HepG2 (cell line): ENCODE data around the gene ZNF213. TPM values are rescaled to one million over a fixed set of nuclear protein-coding genes. Genes with fewer than 3 reads are reported as not detected.

Experiments used
- ATF4 ChIP-seq, 2 experiments: fragments of 450-650 bp in 1 of 2; sonication (generic) in 1 of 2; formaldehyde crosslinking; IDR thresholded peaks; 2 replicates each; pipeline versions ENCODE4 v1.5.0 to v1.8.0; 2020 to 2022; ENCODE audit warnings: mild to moderate bottlenecking in 1 of 2, missing genetic modification reagents in 1 of 2
- CHD4 ChIP-seq: fragments of 200-600 bp; sonication (generic); IDR thresholded peaks from 2 replicates; pipeline ENCODE4 v1.7.0; 2017; ENCODE audit warnings: mild to moderate bottlenecking, low read length, borderline replicate concordance
- FOSL1 ChIP-seq: sonication (generic); formaldehyde crosslinking; IDR thresholded peaks from 2 replicates; pipeline ENCODE4 v1.9.0; 2021; ENCODE audit warnings: missing genetic modification reagents, borderline replicate concordance
- FOXO4 ChIP-seq: sonication (generic); formaldehyde crosslinking; conservative IDR thresholded peaks from 2 replicates; pipeline ENCODE4 v1.8.1; 2023; ENCODE audit warnings: missing genetic modification reagents
- MAFG ChIP-seq: sonication (generic); formaldehyde crosslinking; IDR thresholded peaks from 2 replicates; pipeline ENCODE4 v1.5.1; 2020; ENCODE audit warnings: mild to moderate bottlenecking, missing genetic modification reagents
- MTERF4 ChIP-seq: sonication (generic); formaldehyde crosslinking; IDR thresholded peaks from 2 replicates; pipeline ENCODE4 v1.8.0; 2023; ENCODE audit warnings: mild to moderate bottlenecking, missing genetic modification reagents
- MXI1 ChIP-seq: IDR thresholded peaks from 3 replicates; pipeline ENCODE4 v1.6.1; 2012; ENCODE audit warnings: low read depth, low read length, inconsistent platforms, borderline replicate concordance
- NR1H2 ChIP-seq: sonication (generic); formaldehyde crosslinking; IDR thresholded peaks from 2 replicates; pipeline ENCODE4 v1.8.1; 2022; ENCODE audit warnings: low read depth, missing genetic modification reagents, borderline replicate concordance
- RXRA ChIP-seq: sonication (generic); formaldehyde crosslinking; IDR thresholded peaks from 2 replicates; pipeline ENCODE4 v1.5.1; 2020; ENCODE audit warnings: missing genetic modification reagents
- SP5 ChIP-seq: IDR thresholded peaks from 2 replicates; pipeline ENCODE4 v1.6.1; 2016; ENCODE audit warnings: low read depth, borderline replicate concordance
- TBX3 ChIP-seq: fragments of 450-650 bp; IDR thresholded peaks from 2 replicates; pipeline ENCODE4 v1.6.1; 2017; ENCODE audit warnings: antibody characterized with exemption, mild to moderate bottlenecking, inconsistent platforms, borderline replicate concordance
- ZC3H4 ChIP-seq: sonication (generic); formaldehyde crosslinking; IDR thresholded peaks from 2 replicates; pipeline ENCODE4 v1.4.0; 2020; ENCODE audit warnings: missing genetic modification reagents, borderline replicate concordance
- ZMYM4 ChIP-seq: sonication (generic); formaldehyde crosslinking; IDR thresholded peaks from 2 replicates; pipeline ENCODE4 v1.8.1; 2023; ENCODE audit warnings: mild to moderate bottlenecking, missing genetic modification reagents
- ZNF17 ChIP-seq: sonication (generic); formaldehyde crosslinking; IDR thresholded peaks from 2 replicates; pipeline ENCODE4 v1.5.0; 2020; ENCODE audit warnings: mild to moderate bottlenecking, missing genetic modification reagents
- ZNF432 ChIP-seq: sonication (generic); formaldehyde crosslinking; IDR thresholded peaks from 2 replicates; pipeline ENCODE4 v1.5.0; 2020; ENCODE audit warnings: missing genetic modification reagents, mild to moderate bottlenecking, borderline replicate concordance
- ZNF501 ChIP-seq: sonication (generic); formaldehyde crosslinking; IDR thresholded peaks from 2 replicates; pipeline ENCODE4 v1.5.1; 2020; ENCODE audit warnings: mild to moderate bottlenecking, moderate library complexity, missing genetic modification reagents
- ZNF577 ChIP-seq: sonication (generic); formaldehyde crosslinking; IDR thresholded peaks from 2 replicates; pipeline ENCODE4 v1.4.0; 2020; ENCODE audit warnings: mild to moderate bottlenecking, low read depth, missing genetic modification reagents, borderline replicate concordance
- ZNF737 ChIP-seq: sonication (generic); formaldehyde crosslinking; IDR thresholded peaks from 2 replicates; pipeline ENCODE4 v1.5.0; 2020; ENCODE audit warnings: missing genetic modification reagents, mild to moderate bottlenecking, borderline replicate concordance
- ZNF746 ChIP-seq: sonication (generic); formaldehyde crosslinking; IDR thresholded peaks from 2 replicates; pipeline ENCODE4 v1.8.0; 2022; ENCODE audit warnings: mild to moderate bottlenecking, missing genetic modification reagents
- ZNF800 ChIP-seq: sonication (generic); formaldehyde crosslinking; IDR thresholded peaks from 2 replicates; pipeline ENCODE4 v1.4.0; 2020; ENCODE audit warnings: missing genetic modification reagents
- polyA plus RNA-seq, 8 experiments: library from polyadenylated mRNA; depleted of rRNA in 3 of 8; stranded (reverse) in 7 of 8; unstranded in 1 of 8; fragments of >200 nt; fragmentation: Illumina TruSeq in 4 of 8; extraction: Trizol in 4 of 8; gene quantifications; 2 replicates each; pipeline versions ENCODE4 v1.2.1 to v1.2.3, GENCODE V29; 2011 to 2016; ENCODE audit warnings: low read depth in 4 of 8, missing spikeins in 1 of 8, mixed read lengths in 1 of 8; ENCODE audit not compliant: insufficient read depth in 1 of 8
- total RNA-seq, 5 experiments: library from RNA; depleted of rRNA; stranded (reverse); fragments of >200 nt; fragmentation: Illumina TruSeq; extraction: Trizol; gene quantifications; 2 replicates each; pipeline ENCODE4 v1.2.3, GENCODE V29; 2016; ENCODE audit warnings: low read depth in 1 of 5
- TF ChIP-seq, protein P1 (sequence below): sonication (generic); formaldehyde crosslinking; IDR thresholded peaks from 2 replicates; pipeline ENCODE4 v1.8.1; 2023; ENCODE audit warnings: mild to moderate bottlenecking, inconsistent platforms, moderate library complexity, missing genetic modification reagents, borderline replicate concordance
- TF ChIP-seq, protein P2 (sequence below): sonication (generic); formaldehyde crosslinking; IDR thresholded peaks from 2 replicates; pipeline ENCODE4 v1.5.0; 2020; ENCODE audit warnings: missing genetic modification reagents

ZNF213 gene
- total and polyA plus RNA-seq, 2 of the 13 experiments (the other 11 are each of a cell fraction or from before 2014, with no cell fraction given) = 0.59 to 0.97 TPM

DNA sequence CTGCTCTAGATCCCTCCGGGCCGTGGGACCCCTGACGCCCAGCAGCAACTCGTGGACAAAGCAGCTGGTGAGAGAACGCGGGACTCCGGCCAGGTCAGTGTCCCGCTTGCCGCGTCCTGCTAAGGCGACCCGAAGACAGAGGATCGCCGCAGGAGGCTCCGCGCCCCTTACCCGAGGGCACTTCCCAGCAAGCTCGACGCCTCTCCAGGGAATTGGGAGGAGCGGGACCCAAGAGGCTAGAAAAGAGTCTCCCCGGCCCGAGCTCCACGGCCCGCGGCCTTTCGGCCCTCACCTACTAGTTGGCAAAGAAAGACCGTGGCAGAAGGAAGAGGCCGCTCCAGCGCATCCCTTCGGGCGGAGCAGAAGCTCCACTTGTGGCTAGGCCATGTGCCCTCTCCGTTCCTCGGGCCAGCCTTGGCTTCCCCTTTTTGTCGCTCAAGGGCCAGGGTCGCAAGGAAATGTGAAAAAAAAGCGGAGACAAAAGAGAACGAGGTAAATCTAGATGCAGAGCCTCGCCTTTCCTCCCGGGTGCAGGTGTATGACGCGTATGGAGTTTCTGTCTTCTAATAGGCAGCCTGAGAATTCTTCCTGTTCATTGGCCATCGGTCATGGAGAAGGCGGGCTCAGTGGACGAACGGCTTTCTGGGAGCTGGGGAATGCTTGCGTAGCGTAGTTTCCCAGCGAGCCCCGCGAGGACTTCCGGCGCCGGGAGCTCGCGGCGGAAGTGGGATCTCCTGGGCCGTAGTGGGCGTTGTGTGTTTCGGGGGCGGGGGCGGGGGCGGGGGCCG, at the start of gene ZNF213 (continued):
- TF ChIP-seq, protein P1, sequence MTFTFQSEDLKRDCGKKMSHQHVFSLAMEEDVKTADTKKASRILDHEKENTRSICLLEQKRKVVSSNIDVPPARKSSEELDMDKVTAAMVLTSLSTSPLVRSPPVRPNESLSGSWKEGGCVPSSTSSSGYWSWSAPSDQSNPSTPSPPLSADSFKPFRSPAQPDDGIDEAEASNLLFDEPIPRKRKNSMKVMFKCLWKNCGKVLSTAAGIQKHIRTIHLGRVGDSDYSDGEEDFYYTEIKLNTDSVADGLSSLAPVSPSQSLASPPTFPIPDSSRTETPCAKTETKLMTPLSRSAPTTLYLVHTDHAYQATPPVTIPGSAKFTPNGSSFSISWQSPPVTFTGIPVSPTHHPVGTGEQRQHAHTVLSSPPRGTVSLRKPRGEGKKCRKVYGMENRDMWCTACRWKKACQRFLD (CRISPR knock-in tag) = peak; percentile 31; the same call in 1 of the 2 replicates
- TF ChIP-seq ZNF432 (CRISPR knock-in tag) (no peak), CHD4 (no peak), ZMYM4 (CRISPR knock-in tag) (no peak), ZNF501 (CRISPR knock-in tag) (0 out of 2 replicates have a peak, but pooled peaks have one; percentile 78), RXRA (CRISPR knock-in tag) (no peak; the same call in 1 of the 2 replicates), NR1H2 (CRISPR knock-in tag) (no peak), ZNF577 (CRISPR knock-in tag) (no peak), ZNF737 (no peak), MAFG (CRISPR knock-in tag) (no peak), MTERF4 (CRISPR knock-in tag) (peak; percentile 50; the same call in 1 of the 2 replicates), TBX3 (no peak), ZNF800 (peak; percentile 56; the same call in 1 of the 2 replicates), FOSL1 (no peak), SP5 (no peak), FOXO4 (CRISPR knock-in tag) (no peak), ZNF17 (no peak), ATF4 (CRISPR knock-in tag; IDR thresholded peaks at IDR 0.05) (no peak), ZNF746 (CRISPR knock-in tag) (no peak), ZC3H4 (no peak), MXI1 (peak; percentile 49; the same call in 1 of the 3 replicates)
- TF ChIP-seq, protein P2, sequence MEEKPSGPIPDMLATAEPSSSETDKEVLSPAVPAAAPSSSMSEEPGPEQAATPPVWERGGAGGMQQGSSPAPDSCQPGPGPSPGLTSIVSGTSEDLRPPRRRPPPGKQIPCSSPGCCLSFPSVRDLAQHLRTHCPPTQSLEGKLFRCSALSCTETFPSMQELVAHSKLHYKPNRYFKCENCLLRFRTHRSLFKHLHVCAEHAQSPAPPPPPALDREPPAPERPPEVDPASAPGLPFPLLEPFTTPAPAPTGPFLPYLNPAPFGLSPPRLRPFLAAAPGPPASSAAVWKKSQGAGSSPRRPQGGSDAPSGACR (CRISPR knock-in tag) = no peak
